Measurements from ENCODE around the gene DEGS2. TPM values are rescaled to one million over a fixed set of nuclear protein-coding genes. Genes with fewer than 3 reads are reported as not detected.

Gene DEGS2
- total and polyA plus RNA-seq, 2 donors (not counting 1 experiment from before 2014, with no cell fraction given): 0.82 to 6.4 TPM

DNA sequence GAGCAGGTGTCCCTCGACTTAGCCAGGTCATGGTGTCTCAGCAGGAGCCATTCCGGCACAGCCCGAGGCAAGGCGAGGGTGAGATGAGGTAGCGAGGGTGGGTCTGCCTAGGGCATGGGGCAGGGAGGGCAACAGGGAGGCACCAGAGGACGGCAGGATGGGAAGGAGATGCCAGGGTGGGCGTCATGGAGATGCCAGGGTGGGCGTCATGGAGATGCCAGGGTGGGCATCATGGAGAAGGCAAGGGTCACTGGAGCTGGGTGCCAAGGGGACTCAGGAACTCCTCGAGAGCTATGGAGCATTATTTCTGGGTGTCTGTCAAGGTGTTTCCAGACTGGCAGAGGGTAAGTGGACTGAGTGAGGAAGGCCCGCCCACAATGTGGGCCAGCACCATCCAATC, 7.4 kb downstream of the DEGS2 start:
- no peak for ATAC-seq (ENCODE audit: low read depth)
- WGBS (ENCODE audit: insufficient coverage): 89% methylated on average over 7 of the region's 10 CpGs
- H3K4me1 ChIP-seq (ENCODE audit: control insufficient read depth in 2 of 2, insufficient read depth in 2 of 2, low read length in 2 of 2): peaks cover 19 to 28% of the 10 kb centered on the region in 2 donors
- no peaks in the 10 kb centered on the region for H3K79me2 ChIP-seq (ENCODE audit: control insufficient read depth, insufficient read depth, low read length)
- POLR2A ChIA-PET: no interaction called here
- H3K36me3 ChIP-seq (replicated peaks in 1 of 2; ENCODE audit: control extremely low read depth in 1 of 2, control insufficient read depth in 1 of 2, extremely low read depth in 1 of 2, insufficient read depth in 2 of 2, low read length in 1 of 2): no peaks in the 10 kb centered on the region
- no peaks in the 10 kb centered on the region for H4K20me1 ChIP-seq (ENCODE audit: control insufficient read depth, insufficient read depth, low read length, poor library complexity, severe bottlenecking)
- H3K4me2 ChIP-seq (replicated peaks; ENCODE audit: low read depth, low read length, poor library complexity, severe bottlenecking): no peak overlapping the region
- no peak for TF ChIP-seq EZH2 (IDR thresholded peaks at IDR 0.05; ENCODE audit: borderline replicate concordance, insufficient read depth, low read depth, low read length, poor library complexity, severe bottlenecking)
- TF ChIP-seq, protein P1, sequence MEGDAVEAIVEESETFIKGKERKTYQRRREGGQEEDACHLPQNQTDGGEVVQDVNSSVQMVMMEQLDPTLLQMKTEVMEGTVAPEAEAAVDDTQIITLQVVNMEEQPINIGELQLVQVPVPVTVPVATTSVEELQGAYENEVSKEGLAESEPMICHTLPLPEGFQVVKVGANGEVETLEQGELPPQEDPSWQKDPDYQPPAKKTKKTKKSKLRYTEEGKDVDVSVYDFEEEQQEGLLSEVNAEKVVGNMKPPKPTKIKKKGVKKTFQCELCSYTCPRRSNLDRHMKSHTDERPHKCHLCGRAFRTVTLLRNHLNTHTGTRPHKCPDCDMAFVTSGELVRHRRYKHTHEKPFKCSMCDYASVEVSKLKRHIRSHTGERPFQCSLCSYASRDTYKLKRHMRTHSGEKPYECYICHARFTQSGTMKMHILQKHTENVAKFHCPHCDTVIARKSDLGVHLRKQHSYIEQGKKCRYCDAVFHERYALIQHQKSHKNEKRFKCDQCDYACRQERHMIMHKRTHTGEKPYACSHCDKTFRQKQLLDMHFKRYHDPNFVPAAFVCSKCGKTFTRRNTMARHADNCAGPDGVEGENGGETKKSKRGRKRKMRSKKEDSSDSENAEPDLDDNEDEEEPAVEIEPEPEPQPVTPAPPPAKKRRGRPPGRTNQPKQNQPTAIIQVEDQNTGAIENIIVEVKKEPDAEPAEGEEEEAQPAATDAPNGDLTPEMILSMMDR (IDR thresholded peaks at IDR 0.05): no peak
- Mint-ChIP-seq H3K27ac (no peak overlapping the region), H3K27me3 (no peaks in the 10 kb centered on the region), H3K9me3 (ENCODE audit: insufficient read depth) (peaks cover 5% of the 10 kb centered on the region), H3K4me3 (no peak overlapping the region), H3K4me1 (peaks cover 26% of the 10 kb centered on the region)
- H2AFZ ChIP-seq (ENCODE audit: insufficient read depth, low read depth, low read length, poor library complexity, severe bottlenecking): no peak overlapping the region
- H3K27ac ChIP-seq (ENCODE audit: low read length in 2 of 2): no peak overlapping the region
- DNase-seq: no peak
- H3K9ac ChIP-seq (ENCODE audit: low read length): no peak overlapping the region
- intact Hi-C loops (cut with micrococcal nuclease): no loop called here
- H3K9me3 ChIP-seq (ENCODE audit: control extremely low read depth in 1 of 3, control insufficient read depth in 2 of 3, insufficient read depth in 1 of 3, low read length in 2 of 3): peaks cover 0 to 31% (median 5%) of the 10 kb centered on the region in 3 donors
- H3K27me3 ChIP-seq (replicated peaks in 1 of 4; ENCODE audit: control extremely low read depth in 1 of 4, control insufficient read depth in 3 of 4, insufficient read depth in 4 of 4, low read length in 3 of 4): no peaks in the 10 kb centered on the region
- CTCF ChIA-PET: interaction anchor here (1.7 kb wide), 1 partner anchor 44 kb away, joined by 5 read pairs; no protein-coding TSS in a partner anchor
- no peak overlapping the region for H3K4me3 ChIP-seq (ENCODE audit: control extremely low read depth in 1 of 5, extremely low read depth in 1 of 5, insufficient read depth in 1 of 5, low read depth in 2 of 5, low read length in 4 of 5)

DNA sequence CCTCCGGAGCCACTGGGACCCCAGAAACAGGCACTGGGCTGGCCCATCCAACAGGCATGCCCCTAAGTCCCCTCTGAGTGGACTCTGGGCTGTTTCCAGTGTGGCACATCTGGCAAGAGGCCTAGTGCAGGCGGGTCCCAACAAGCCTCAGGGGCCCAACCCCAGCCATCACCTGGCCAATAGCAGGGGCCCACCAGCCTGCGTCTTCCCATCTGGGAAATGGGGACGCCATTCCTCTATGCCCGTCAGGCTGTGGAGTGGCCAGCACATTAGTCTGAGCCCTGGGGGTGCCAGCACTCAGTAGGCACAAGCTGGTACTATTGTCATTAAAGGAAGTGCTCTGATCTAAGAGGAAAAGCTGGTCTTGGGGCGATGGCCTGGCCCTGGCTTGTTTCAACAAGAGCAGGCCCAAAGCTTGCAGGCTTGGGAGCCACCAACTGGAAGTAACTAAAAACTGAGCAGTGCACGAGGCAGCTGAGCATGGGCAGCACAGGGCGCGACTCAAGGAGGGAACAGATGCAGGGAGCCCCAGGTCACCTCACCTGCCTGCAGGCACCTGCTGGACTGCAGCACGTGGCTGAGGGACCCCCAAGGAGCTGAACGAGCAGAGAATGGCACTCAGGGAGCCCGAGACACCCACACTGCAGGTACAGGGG, 8.4 kb downstream of the DEGS2 start:
- H3K4me1 ChIP-seq (ENCODE audit: control insufficient read depth in 2 of 2, insufficient read depth in 2 of 2, low read length in 2 of 2): peaks cover 22 to 28% of the 10 kb centered on the region in 2 donors
- ATAC-seq (ENCODE audit: low read depth) (no peak), DNase-seq (no peak)
- POLR2A ChIA-PET: no interaction called here
- no peak overlapping the region for H3K4me3 Mint-ChIP-seq
- peaks cover 5% of the 10 kb centered on the region for H3K9me3 Mint-ChIP-seq (ENCODE audit: insufficient read depth)
- no peak overlapping the region for H3K9ac ChIP-seq (ENCODE audit: low read length)
- H3K9me3 ChIP-seq (ENCODE audit: control extremely low read depth in 1 of 3, control insufficient read depth in 2 of 3, insufficient read depth in 1 of 3, low read length in 2 of 3): peaks cover 0 to 32% (median 5%) of the 10 kb centered on the region in 3 donors
- H4K20me1 ChIP-seq (ENCODE audit: control insufficient read depth, insufficient read depth, low read length, poor library complexity, severe bottlenecking): no peaks in the 10 kb centered on the region
- CTCF ChIA-PET: interaction anchor here (1.7 kb wide), 1 partner anchor 43 kb away, joined by 5 read pairs; no protein-coding TSS in a partner anchor
- no peak for TF ChIP-seq EZH2 (IDR thresholded peaks at IDR 0.05; ENCODE audit: borderline replicate concordance, insufficient read depth, low read depth, low read length, poor library complexity, severe bottlenecking)
- TF ChIP-seq, protein P1 (IDR thresholded peaks at IDR 0.05): no peak
- H3K4me2 ChIP-seq (replicated peaks; ENCODE audit: low read depth, low read length, poor library complexity, severe bottlenecking): no peak overlapping the region
- H3K79me2 ChIP-seq (ENCODE audit: control insufficient read depth, insufficient read depth, low read length): no peaks in the 10 kb centered on the region
- no peak overlapping the region for H2AFZ ChIP-seq (ENCODE audit: insufficient read depth, low read depth, low read length, poor library complexity, severe bottlenecking)
- H3K27ac Mint-ChIP-seq: no peak overlapping the region
- H3K36me3 ChIP-seq (replicated peaks in 1 of 2; ENCODE audit: control extremely low read depth in 1 of 2, control insufficient read depth in 1 of 2, extremely low read depth in 1 of 2, insufficient read depth in 2 of 2, low read length in 1 of 2): no peaks in the 10 kb centered on the region
- WGBS (ENCODE audit: insufficient coverage): 93% methylated on average over 12 of the region's 12 CpGs
- intact Hi-C loops (cut with micrococcal nuclease): no loop called here
- peaks cover 28% of the 10 kb centered on the region for H3K4me1 Mint-ChIP-seq
- no peaks in the 10 kb centered on the region for H3K27me3 ChIP-seq (replicated peaks in 1 of 4; ENCODE audit: control extremely low read depth in 1 of 4, control insufficient read depth in 3 of 4, insufficient read depth in 4 of 4, low read length in 3 of 4)
- H3K4me3 ChIP-seq (ENCODE audit: control extremely low read depth in 1 of 5, extremely low read depth in 1 of 5, insufficient read depth in 1 of 5, low read depth in 2 of 5, low read length in 4 of 5): no peak overlapping the region
- no peak overlapping the region for H3K27ac ChIP-seq (ENCODE audit: low read length in 2 of 2)
- no peaks in the 10 kb centered on the region for H3K27me3 Mint-ChIP-seq

Measured in B cell (primary cell).